PC-9 (cell line): Measurements from ENCODE around the gene ADAT2. TPM values are rescaled to one million over a fixed set of nuclear protein-coding genes. Genes with fewer than 3 reads are reported as not detected.

ENCODE experiments used
- BruUV-seq: library from RNA; stranded (reverse); fragments of 400-500 nt; replicated peaks from 2 replicates; lab custom pipeline; 2021; lab: Mats Ljungman, UMichigan
- CTCF ChIA-PET: fragments of 300-600 bp; sonication (Branson Sonifier 250); formaldehyde crosslinking; loops from one replicate; lab custom pipeline; 2022; ENCODE audit warnings: antibody characterized with exemption; lab: Charles Lee
- POLR2A ChIA-PET: fragments of 300-600 bp; sonication (Branson Sonifier 250); formaldehyde crosslinking; loops from one replicate; lab custom pipeline; 2022; ENCODE audit warnings: antibody characterized with exemption; ENCODE audit not compliant: unreplicated experiment; lab: Charles Lee
- DNase-seq, 2 experiments: peaks; one replicate each; pipeline versions ENCODE4 v3.0.0 to v3.0.0-alpha.2; 2015 to 2022; ENCODE audit warnings: mixed read lengths in 1 of 2
- H2AFZ ChIP-seq: fragments of 200-600 bp; sonication (generic); 2 replicates; pipeline ENCODE4 v1.8.1; 2017; ENCODE audit warnings: antibody characterized with exemption
- H3F3A ChIP-seq: fragments of 200-600 bp; sonication (generic); 2 replicates; pipeline ENCODE4 v1.8.1; 2017; ENCODE audit warnings: antibody characterized with exemption, mild to moderate bottlenecking, low read depth; ENCODE audit not compliant: insufficient read depth
- H3K27ac ChIP-seq: fragments of 200-600 bp; sonication (generic); 2 replicates; pipeline ENCODE4 v1.6.1; 2016; ENCODE audit warnings: mixed run types
- H3K27me3 ChIP-seq: fragments of 200-600 bp; sonication (generic); 2 replicates; pipeline ENCODE4 v1.6.1; 2016; ENCODE audit warnings: low read depth, mixed run types; ENCODE audit not compliant: insufficient read depth
- H3K36me3 ChIP-seq: fragments of 200-600 bp; sonication (generic); 2 replicates; pipeline ENCODE4 v1.6.1; 2016; ENCODE audit warnings: low read depth, mixed run types
- H3K4me1 ChIP-seq: fragments of 200-600 bp; sonication (generic); replicated peaks from 2 replicates; pipeline ENCODE4 v1.6.1; 2016; ENCODE audit warnings: mixed run types; ENCODE audit not compliant: insufficient read depth
- H3K4me2 ChIP-seq: fragments of 200-600 bp; sonication (generic); 2 replicates; pipeline ENCODE4 v1.6.1; 2017; ENCODE audit warnings: mixed run types
- H3K4me3 ChIP-seq: fragments of 200-600 bp; sonication (generic); 2 replicates; pipeline ENCODE4 v1.6.1; 2016; ENCODE audit warnings: mixed run types
- H3K79me2 ChIP-seq: fragments of 200-600 bp; sonication (generic); 2 replicates; pipeline ENCODE4 v1.6.1; 2017; ENCODE audit warnings: low read depth, mixed run types
- H3K9me2 ChIP-seq: fragments of 200-600 bp; sonication (generic); 2 replicates; pipeline ENCODE4 v1.8.1; 2017; ENCODE audit warnings: mild to moderate bottlenecking; ENCODE audit not compliant: insufficient read depth
- H3K9me3 ChIP-seq: fragments of 200-600 bp; sonication (generic); 2 replicates; pipeline ENCODE4 v1.8.1; 2016; ENCODE audit warnings: low read depth; ENCODE audit not compliant: insufficient read depth
- H4K20me1 ChIP-seq: fragments of 200-600 bp; sonication (generic); 2 replicates; pipeline ENCODE4 v1.8.1; 2017; ENCODE audit not compliant: insufficient read depth
- EZH2 ChIP-seq: fragments of 200-600 bp; sonication (generic); IDR thresholded peaks from 2 replicates; pipeline ENCODE4 v1.8.0; 2017; ENCODE audit warnings: antibody characterized with exemption, low read depth
- intact Hi-C: fragments of 100-400 bp; cut with micrococcal nuclease; formaldehyde crosslinking; loops from one replicate; pipeline ENCODE4 v1.10.0; 2022; ENCODE audit not compliant: unreplicated experiment
- total RNA-seq: library from RNA; stranded (reverse); gene quantifications from 2 replicates; pipeline ENCODE4 v1.2.3, GENCODE V29; 2021
- TF ChIP-seq, protein P1 (sequence below): fragments of 200-600 bp; sonication (generic); conservative IDR thresholded peaks from 2 replicates; pipeline ENCODE4 v1.6.1; 2017; ENCODE audit warnings: mixed run types, antibody characterized with exemption, mild to moderate bottlenecking, moderate library complexity

ADAT2 gene
- total RNA-seq, 1 experiment from 2014 or later: 5.5 TPM

DNA sequence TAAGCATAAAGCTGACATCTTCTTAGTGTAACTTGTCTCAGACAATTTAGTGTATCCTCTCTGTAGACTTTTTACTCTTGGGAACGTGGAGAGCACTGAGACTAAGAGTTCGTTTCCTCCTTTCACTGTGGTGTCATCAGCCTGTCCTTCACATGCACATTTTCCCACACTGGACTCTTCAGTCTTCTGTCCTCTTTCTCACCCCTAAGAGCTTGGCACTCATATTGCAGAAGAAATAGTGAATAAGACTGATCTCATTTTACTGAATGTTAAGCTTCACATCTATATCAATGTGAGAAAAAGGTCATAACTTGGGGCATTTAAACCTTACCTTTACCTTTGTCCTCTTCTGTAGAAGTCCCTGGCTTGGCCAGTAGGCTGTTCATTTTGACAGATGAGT is 35.5 kb upstream of the ADAT2 start:
- intact Hi-C loops: no loop called here
- no peaks in the 10 kb centered on the region; the same call in 1 of the 2 replicates for H3F3A ChIP-seq
- H3K9me2 ChIP-seq: no peaks in the 10 kb centered on the region
- H3K27ac ChIP-seq: no peak overlapping the region
- H3K4me1 ChIP-seq: no peaks in the 10 kb centered on the region
- ChIA-PET POLR2A (no interaction called here), CTCF (no interaction called here)
- H3K36me3 ChIP-seq: peaks cover 6% of the 10 kb centered on the region; the same call in 1 of the 2 replicates
- no peak overlapping the region for H3K4me2 ChIP-seq
- H3K27me3 ChIP-seq: no peaks in the 10 kb centered on the region
- no peak overlapping the region for H2AFZ ChIP-seq
- H3K4me3 ChIP-seq: no peak overlapping the region
- H4K20me1 ChIP-seq: no peaks in the 10 kb centered on the region
- H3K9me3 ChIP-seq: no peaks in the 10 kb centered on the region
- TF ChIP-seq EZH2: no peak
- TF ChIP-seq, protein P1, sequence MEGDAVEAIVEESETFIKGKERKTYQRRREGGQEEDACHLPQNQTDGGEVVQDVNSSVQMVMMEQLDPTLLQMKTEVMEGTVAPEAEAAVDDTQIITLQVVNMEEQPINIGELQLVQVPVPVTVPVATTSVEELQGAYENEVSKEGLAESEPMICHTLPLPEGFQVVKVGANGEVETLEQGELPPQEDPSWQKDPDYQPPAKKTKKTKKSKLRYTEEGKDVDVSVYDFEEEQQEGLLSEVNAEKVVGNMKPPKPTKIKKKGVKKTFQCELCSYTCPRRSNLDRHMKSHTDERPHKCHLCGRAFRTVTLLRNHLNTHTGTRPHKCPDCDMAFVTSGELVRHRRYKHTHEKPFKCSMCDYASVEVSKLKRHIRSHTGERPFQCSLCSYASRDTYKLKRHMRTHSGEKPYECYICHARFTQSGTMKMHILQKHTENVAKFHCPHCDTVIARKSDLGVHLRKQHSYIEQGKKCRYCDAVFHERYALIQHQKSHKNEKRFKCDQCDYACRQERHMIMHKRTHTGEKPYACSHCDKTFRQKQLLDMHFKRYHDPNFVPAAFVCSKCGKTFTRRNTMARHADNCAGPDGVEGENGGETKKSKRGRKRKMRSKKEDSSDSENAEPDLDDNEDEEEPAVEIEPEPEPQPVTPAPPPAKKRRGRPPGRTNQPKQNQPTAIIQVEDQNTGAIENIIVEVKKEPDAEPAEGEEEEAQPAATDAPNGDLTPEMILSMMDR: no peak
- no peak for DNase-seq
- H3K79me2 ChIP-seq: no peaks in the 10 kb centered on the region
- no TSS peak for BruUV-seq

DNA sequence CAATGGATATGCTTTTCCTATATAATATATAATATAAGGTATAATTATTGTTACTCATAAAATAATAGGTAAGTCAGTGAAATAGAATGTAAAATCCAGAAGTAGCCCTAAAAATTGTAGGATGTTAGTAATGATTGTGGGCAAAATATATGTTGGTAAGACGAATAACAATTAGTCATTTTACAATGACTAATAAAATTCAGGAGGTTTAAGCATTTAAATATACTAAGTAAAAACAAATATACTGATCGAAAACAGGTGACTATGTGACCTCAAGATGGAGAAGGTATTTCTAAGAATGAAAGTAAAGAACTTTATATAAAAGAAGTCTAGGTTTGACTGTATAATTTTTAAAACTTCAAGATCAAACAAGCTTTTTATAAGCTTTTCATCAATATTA is 32.1 kb upstream of the ADAT2 start:
- H3K27ac ChIP-seq: no peak overlapping the region
- H3K27me3 ChIP-seq: no peaks in the 10 kb centered on the region
- H4K20me1 ChIP-seq: no peaks in the 10 kb centered on the region
- H3K79me2 ChIP-seq: no peaks in the 10 kb centered on the region
- no peaks in the 10 kb centered on the region for H3K9me3 ChIP-seq
- no peak overlapping the region for H3K4me3 ChIP-seq
- no TSS peak for BruUV-seq
- peaks cover 7% of the 10 kb centered on the region; the same call in 1 of the 2 replicates for H3K36me3 ChIP-seq
- intact Hi-C loops: no loop called here
- ChIA-PET POLR2A (no interaction called here), CTCF (no interaction called here)
- H3K4me1 ChIP-seq: no peaks in the 10 kb centered on the region
- DNase-seq: no peak
- no peak for TF ChIP-seq EZH2
- TF ChIP-seq, protein P1: no peak
- no peak overlapping the region for H2AFZ ChIP-seq
- no peaks in the 10 kb centered on the region for H3K9me2 ChIP-seq
- no peaks in the 10 kb centered on the region; the same call in 1 of the 2 replicates for H3F3A ChIP-seq
- H3K4me2 ChIP-seq: no peak overlapping the region

DNA sequence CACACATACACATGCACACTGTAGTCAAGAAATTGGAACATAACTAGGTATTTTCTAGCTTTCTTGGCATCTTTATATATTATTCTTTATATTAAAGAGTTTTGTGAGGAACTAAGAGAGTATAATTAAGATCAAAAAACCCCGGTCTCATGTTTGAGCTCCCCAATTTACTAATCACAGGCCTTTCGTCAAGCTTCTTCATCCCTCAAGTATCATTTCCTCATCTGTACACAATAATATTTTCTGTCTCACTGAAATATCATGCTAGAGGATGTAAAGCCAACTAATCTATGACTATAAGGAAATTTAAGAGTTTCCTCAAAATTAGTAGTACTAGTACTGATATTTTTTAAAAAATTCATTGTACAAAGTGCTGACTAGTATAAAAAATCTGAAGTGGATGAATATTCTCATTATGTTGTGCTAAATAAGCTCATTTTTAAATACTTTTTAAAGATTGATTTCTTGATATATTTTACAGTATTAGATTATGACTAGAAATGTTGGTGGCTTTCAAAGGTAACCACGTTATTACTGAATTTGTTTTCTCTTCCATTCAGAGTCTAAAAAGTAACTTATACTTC is 28.1 kb upstream of the ADAT2 start:
- no peak overlapping the region for H2AFZ ChIP-seq
- intact Hi-C loops: no loop called here
- H3K4me1 ChIP-seq: no peaks in the 10 kb centered on the region
- no TSS peak for BruUV-seq
- H3K36me3 ChIP-seq: 0 out of 2 replicates have a peak, but pooled peaks cover 7% of the 10 kb centered on the region
- DNase-seq: no peak
- no peak overlapping the region for H3K4me3 ChIP-seq
- no peaks in the 10 kb centered on the region for H3K27me3 ChIP-seq
- H3K27ac ChIP-seq: no peak overlapping the region
- ChIA-PET POLR2A (no interaction called here), CTCF (no interaction called here)
- no peaks in the 10 kb centered on the region for H3F3A ChIP-seq
- no peaks in the 10 kb centered on the region for H3K79me2 ChIP-seq
- H3K4me2 ChIP-seq: no peak overlapping the region
- H3K9me2 ChIP-seq: no peaks in the 10 kb centered on the region
- H4K20me1 ChIP-seq: no peaks in the 10 kb centered on the region
- H3K9me3 ChIP-seq: no peaks in the 10 kb centered on the region
- no peak for TF ChIP-seq EZH2
- TF ChIP-seq, protein P1: no peak
